A673 (cell line): ENCODE measurements around the gene METRN. TPM values are rescaled to one million over a fixed set of nuclear protein-coding genes. Genes with fewer than 3 reads are reported as not detected.
A peak's percentile ranks its signal among the peaks of the same experiment; 100 is the strongest.

ENCODE experiments used
- BruUV-seq: library from RNA; stranded (reverse); fragments of 400-500 nt; replicated peaks from 2 replicates; lab custom pipeline; 2021; lab: Mats Ljungman, UMichigan
- CTCF ChIA-PET: fragments of 300-600 bp; sonication (Branson Sonifier 250); formaldehyde crosslinking; loops from one replicate; lab custom pipeline; 2022; ENCODE audit warnings: antibody characterized with exemption; lab: Charles Lee
- POLR2A ChIA-PET: fragments of 300-600 bp; sonication (Branson Sonifier 250); formaldehyde crosslinking; loops from one replicate; lab custom pipeline; 2022; ENCODE audit warnings: antibody characterized with exemption; ENCODE audit not compliant: low non-redundant PET; lab: Charles Lee
- DNase-seq: peaks from one replicate; pipeline ENCODE4 v3.0.0-alpha.2; 2015; ENCODE audit warnings: low spot score
- H3K27ac ChIP-seq: fragments of 200-600 bp; sonication (generic); 2 replicates; pipeline ENCODE4 v1.5.1; 2016; ENCODE audit warnings: mixed run types, low read depth, mild to moderate bottlenecking, mixed read lengths, antibody characterized with exemption, low read length; ENCODE audit not compliant: poor library complexity, severe bottlenecking
- H3K27me3 ChIP-seq: fragments of 200-600 bp; sonication (generic); replicated peaks from 2 replicates; pipeline ENCODE4 v1.6.1; 2017; ENCODE audit warnings: mixed run types, low read depth, mild to moderate bottlenecking, mixed read lengths, antibody characterized with exemption, low read length; ENCODE audit not compliant: insufficient read depth, poor library complexity
- H3K36me3 ChIP-seq: fragments of 200-600 bp; sonication (generic); 2 replicates; pipeline ENCODE4 v1.6.1; 2016; ENCODE audit warnings: mixed run types, mild to moderate bottlenecking, mixed read lengths, antibody characterized with exemption, low read length; ENCODE audit not compliant: insufficient read depth, poor library complexity, severe bottlenecking
- H3K4me1 ChIP-seq: fragments of 200-600 bp; sonication (generic); 2 replicates; pipeline ENCODE4 v1.6.1; 2017; ENCODE audit warnings: mixed run types, mild to moderate bottlenecking, mixed read lengths, antibody characterized with exemption, low read length; ENCODE audit not compliant: insufficient read depth, poor library complexity, severe bottlenecking
- H3K4me3 ChIP-seq: fragments of 200-600 bp; sonication (generic); 2 replicates; pipeline ENCODE4 v1.5.1; 2016; ENCODE audit warnings: low read depth, mixed run types, mild to moderate bottlenecking, mixed read lengths, low read length; ENCODE audit not compliant: poor library complexity, severe bottlenecking
- H3K9me3 ChIP-seq: fragments of 200-600 bp; sonication (generic); 2 replicates; pipeline ENCODE4 v1.6.1; 2016; ENCODE audit warnings: mixed run types, low read depth, mild to moderate bottlenecking, mixed read lengths, antibody characterized with exemption, low read length; ENCODE audit not compliant: poor library complexity, severe bottlenecking
- CTCF ChIP-seq: fragments of 300-800, 200-600 bp; sonication (generic); conservative IDR thresholded peaks from 2 replicates; pipeline ENCODE4 v1.5.1; 2017; ENCODE audit warnings: low read depth, mild to moderate bottlenecking, antibody characterized with exemption, low read length, moderate library complexity, mixed read lengths
- EZH2 ChIP-seq: fragments of 200-600 bp; sonication (generic); IDR thresholded peaks from 2 replicates; pipeline ENCODE4 v1.6.1; 2017; ENCODE audit warnings: borderline replicate concordance, low read depth, mild to moderate bottlenecking, mixed read lengths, antibody characterized with exemption, low read length; ENCODE audit not compliant: poor library complexity, severe bottlenecking
- intact Hi-C: fragments of 100-400 bp; cut with micrococcal nuclease; formaldehyde crosslinking; loops from one replicate; pipeline ENCODE4 v1.10.0; 2022; ENCODE audit not compliant: unreplicated experiment
- total RNA-seq: library from RNA; stranded (reverse); gene quantifications from 2 replicates; pipeline ENCODE4 v1.2.3, GENCODE V29; 2021

Gene METRN
- total RNA-seq, 1 experiment from 2014 or later, result 0.86 TPM

DNA sequence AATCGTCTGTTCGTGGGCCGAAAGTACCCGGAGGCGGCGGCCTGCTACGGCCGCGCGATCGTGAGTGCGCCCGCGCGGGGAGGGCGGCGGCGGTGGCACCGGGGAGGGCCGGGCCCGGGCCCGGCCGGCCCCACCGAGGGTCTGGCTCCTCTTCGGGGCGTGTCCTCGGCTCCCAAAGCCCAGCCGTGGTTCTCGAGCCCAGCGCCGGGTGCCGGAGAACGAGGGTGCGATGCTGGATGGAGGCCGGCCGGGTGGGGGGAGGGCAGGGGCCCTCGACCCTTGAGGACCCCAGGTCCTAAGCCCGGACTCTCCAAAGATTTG lies 34.3 kb upstream of the METRN start:
- Histone ChIP-seq H3K27ac (peak overlapping the region; percentile 86), H3K27me3 (no peaks in the 10 kb centered on the region), H3K36me3 (peaks cover 23% of the 10 kb centered on the region), H3K4me1 (peaks cover 33% of the 10 kb centered on the region), H3K4me3 (peak overlapping the region; percentile 94), H3K9me3 (no peaks in the 10 kb centered on the region)
- DNase-seq, result no peak
- POLR2A ChIA-PET, result no interaction called here
- no peak for TF ChIP-seq CTCF
- TF ChIP-seq EZH2, result no peak
- intact Hi-C loops, result no loop called here
- CTCF ChIA-PET, result interaction anchor here (0.6 kb wide), 1 partner anchor 1474 kb away, joined by 3 read pairs; no protein-coding TSS in a partner anchor
- no TSS peak for BruUV-seq

DNA sequence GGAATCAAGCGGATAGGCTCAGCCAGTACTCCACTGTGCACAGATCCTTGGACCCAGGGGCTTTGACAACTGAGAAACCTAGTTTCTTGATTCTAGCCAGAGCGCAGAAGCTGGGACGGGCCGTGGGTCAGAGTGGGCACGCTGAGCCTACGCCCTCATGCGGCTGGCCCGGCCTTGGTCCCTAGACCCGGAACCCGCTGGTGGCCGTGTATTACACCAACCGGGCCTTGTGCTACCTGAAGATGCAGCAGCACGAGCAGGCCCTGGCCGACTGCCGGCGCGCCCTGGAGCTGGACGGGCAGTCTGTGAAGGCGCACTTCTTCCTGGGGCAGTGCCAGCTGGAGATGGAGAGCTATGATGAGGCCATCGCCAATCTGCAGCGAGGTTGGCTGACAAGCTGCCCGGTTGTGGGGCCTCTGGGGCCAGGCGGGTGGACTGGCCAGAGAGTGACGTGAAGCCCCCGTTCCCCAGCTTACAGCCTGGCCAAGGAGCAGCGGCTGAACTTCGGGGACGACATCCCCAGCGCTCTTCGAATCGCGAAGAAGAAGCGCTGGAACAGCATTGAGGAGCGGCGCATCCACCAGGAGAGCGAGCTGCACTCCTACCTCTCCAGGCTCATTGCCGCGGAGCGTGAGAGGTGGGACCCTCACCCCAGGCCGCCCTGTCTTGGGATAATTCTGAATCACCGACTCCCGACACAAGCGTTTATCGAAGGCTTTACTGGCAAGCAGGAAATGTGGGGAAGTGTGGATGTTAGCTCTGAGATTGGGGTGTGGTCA lies 33.8 kb upstream of the METRN start:
- H3K27me3 ChIP-seq, result no peaks in the 10 kb centered on the region
- no TSS peak for BruUV-seq
- no peaks in the 10 kb centered on the region for H3K9me3 ChIP-seq
- CTCF ChIA-PET, result interaction anchor here (0.5 kb wide), 1 partner anchor 16 kb away, joined by 8 read pairs; no protein-coding TSS in a partner anchor
- POLR2A ChIA-PET, result interaction anchor here (0.6 kb wide), 1 partner anchor 15 kb away, joined by 3 read pairs; no protein-coding TSS in a partner anchor
- peaks cover 33% of the 10 kb centered on the region for H3K4me1 ChIP-seq
- H3K36me3 ChIP-seq, result peaks cover 23% of the 10 kb centered on the region
- H3K4me3 ChIP-seq, result peak overlapping the region; percentile 94
- DNase-seq, result peak; percentile 52
- intact Hi-C loops, result no loop called here
- H3K27ac ChIP-seq, result peak overlapping the region; percentile 86
- no peak for TF ChIP-seq EZH2
- no peak for TF ChIP-seq CTCF

GRCh38 chr16:681746-682427 lies 33.0 kb upstream of the METRN start:
- H3K36me3 ChIP-seq, result peaks cover 25% of the 10 kb centered on the region
- H3K4me3 ChIP-seq, result peak overlapping the region; percentile 94
- no peaks in the 10 kb centered on the region for H3K9me3 ChIP-seq
- intact Hi-C loops, result no loop called here
- H3K4me1 ChIP-seq, result peaks cover 33% of the 10 kb centered on the region
- no peak for DNase-seq
- TSS peak; percentile 90 for BruUV-seq
- no peaks in the 10 kb centered on the region for H3K27me3 ChIP-seq
- POLR2A ChIA-PET, result interaction anchor here (0.6 kb wide), 1 partner anchor 14 kb away, joined by 3 read pairs; no protein-coding TSS in a partner anchor
- H3K27ac ChIP-seq, result peak overlapping the region; percentile 86
- TF ChIP-seq EZH2 (no peak), CTCF (no peak)
- CTCF ChIA-PET, result interaction anchor here (0.5 kb wide), 1 partner anchor 17 kb away, joined by 8 read pairs; no protein-coding TSS in a partner anchor
